ENCODE measurements around the gene AGPAT2. TPM values are rescaled to one million over a fixed set of nuclear protein-coding genes. Genes with fewer than 3 reads are reported as not detected.

AGPAT2 gene
- total RNA-seq, 1 donor: 29.0 TPM

DNA sequence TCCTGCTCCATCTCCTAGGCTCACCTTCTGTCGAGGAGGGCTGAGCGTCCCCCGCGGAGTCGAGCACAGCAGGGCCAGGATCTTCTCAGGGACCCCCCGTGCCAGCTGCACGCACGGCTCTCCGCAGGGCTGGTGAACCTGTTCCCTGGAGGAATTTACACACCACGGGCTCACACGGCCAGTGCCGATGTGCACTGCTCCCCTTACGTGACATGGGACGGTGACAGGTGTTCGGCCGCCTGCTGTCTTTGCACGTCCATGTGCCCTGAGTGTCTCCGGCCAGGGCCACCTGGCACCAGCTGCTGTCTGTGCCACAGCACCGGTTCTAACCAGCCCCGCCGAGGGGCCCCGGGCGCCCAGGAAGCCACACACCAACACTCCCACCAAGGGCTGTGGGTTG, 8.7 kb upstream of the AGPAT2 start:
- H3K4me3 ChIP-seq (ENCODE audit: low read depth, low read length): no peak overlapping the region
- TF ChIP-seq CTCF (IDR thresholded peaks at IDR 0.05; ENCODE audit: insufficient read depth, low read length): no peak
- no peak for DNase-seq (ENCODE audit: low read depth)

- no peak for DNase-seq (ENCODE audit: low read depth)
- no peak for TF ChIP-seq CTCF (IDR thresholded peaks at IDR 0.05; ENCODE audit: insufficient read depth, low read length)
- no peak overlapping the region for H3K4me3 ChIP-seq (ENCODE audit: low read depth, low read length)
These were observed 8.2 kb upstream of the AGPAT2 start for GRCh38 chr9:136695435-136695895.

- no peak for DNase-seq (ENCODE audit: low read depth)
- no peak for TF ChIP-seq CTCF (IDR thresholded peaks at IDR 0.05; ENCODE audit: insufficient read depth, low read length)
- H3K4me3 ChIP-seq (ENCODE audit: low read depth, low read length): no peak overlapping the region
These were observed 7.6 kb upstream of the AGPAT2 start for GRCh38 chr9:136694872-136695247.

- peak; percentile 31 for DNase-seq (ENCODE audit: low read depth)
- no peak overlapping the region for H3K4me3 ChIP-seq (ENCODE audit: low read depth, low read length)
- peak; percentile 76 for TF ChIP-seq CTCF (IDR thresholded peaks at IDR 0.05; ENCODE audit: insufficient read depth, low read length)
These were observed 7.1 kb upstream of the AGPAT2 start for GRCh38 chr9:136694163-136694871.

DNA sequence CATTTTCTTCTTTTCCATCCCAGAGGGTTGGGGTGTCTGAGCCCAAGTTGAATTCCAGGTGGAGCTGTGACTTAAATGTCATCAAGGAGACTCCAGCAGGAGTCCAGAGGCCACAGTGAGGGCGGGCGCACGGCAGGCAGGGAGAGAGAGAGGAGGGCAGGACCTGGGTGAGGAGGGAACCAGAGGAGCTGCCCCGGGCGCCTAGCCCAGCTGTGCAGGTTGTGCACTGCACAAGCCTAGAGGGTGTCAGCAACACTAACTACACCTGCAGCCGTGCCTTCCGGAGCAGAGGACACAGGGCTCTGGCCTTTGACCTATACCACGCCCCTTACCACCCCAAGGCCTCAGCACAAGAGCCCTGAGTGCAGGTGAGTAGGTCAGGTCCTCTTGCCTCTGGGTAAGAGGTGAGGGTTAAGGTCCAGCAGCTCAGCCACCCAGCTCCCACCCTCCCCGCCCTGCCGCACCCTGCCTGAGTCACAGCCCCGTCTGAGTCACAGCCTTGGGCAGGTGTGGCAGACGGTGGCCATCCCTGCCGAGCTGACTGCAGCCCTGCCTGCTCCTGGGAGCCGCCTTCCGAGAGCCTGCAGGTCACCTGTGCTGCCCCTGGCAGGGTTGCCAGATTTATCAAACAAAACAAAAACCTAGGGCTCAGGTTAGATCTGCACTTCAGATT, 6.4 kb upstream of the AGPAT2 start:
- DNase-seq (ENCODE audit: low read depth): no peak
- no peak for TF ChIP-seq CTCF (IDR thresholded peaks at IDR 0.05; ENCODE audit: insufficient read depth, low read length)
- no peak overlapping the region for H3K4me3 ChIP-seq (ENCODE audit: low read depth, low read length)

DNA sequence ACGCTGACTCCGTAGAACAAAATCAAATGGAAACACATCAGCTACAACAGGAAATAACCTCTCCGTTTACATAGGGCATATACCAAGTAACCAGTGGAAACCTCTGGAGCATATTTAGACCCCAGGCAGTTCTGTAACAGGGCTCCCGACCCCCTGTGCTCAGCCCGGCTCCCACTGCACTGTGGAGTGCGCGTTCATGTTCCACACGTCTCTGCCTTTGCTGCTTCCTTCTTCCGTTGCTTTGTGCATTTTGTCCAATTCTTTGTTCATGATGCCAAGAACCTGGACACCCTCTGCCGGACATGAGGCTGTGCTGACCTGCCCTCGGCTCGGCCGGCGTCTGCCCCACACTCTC, 5.9 kb upstream of the AGPAT2 start:
- DNase-seq (ENCODE audit: low read depth): no peak
- H3K4me3 ChIP-seq (ENCODE audit: low read depth, low read length): no peak overlapping the region
- no peak for TF ChIP-seq CTCF (IDR thresholded peaks at IDR 0.05; ENCODE audit: insufficient read depth, low read length)

Measured in fibroblast of the aortic adventitia (primary cell).